ENCODE results near the gene NKX2-3.

The NKX2-3 gene

DNA sequence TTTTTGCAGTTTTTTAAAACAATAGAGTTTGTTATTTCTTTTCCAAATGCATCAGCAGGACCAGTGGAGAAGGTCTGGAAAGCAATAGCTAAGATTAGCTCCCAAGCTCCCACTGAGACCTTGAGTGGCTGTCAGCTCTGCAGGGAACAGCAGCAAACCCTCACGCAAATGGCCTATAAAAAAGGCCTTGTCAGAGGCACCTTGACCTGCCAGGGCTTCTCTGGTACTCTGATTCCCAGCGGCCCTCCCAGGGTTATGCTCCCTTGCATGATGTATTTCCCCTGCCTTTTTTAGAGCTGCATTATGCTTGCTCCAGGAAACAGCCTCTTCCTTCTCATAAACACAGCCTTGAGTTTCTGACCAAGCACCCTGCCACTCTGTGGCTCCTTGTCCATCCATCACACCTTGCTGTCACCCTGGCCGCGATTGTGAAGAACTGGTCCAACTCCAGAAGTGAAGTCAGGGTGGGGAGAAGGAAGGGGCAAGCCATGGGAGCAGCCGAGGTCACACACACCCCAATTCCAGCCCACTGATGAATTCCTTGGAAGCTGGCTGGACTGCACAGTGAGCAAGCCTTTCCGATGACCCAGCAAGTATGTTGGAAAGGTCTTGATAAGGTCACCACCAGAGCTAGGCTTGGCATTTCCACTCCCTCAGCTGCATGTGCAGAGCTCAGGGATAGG, 35.3 kb upstream of the NKX2-3 start:
- Histone ChIP-seq H3K4me3 (ENCODE audit: low read depth, low read length) (no peak overlapping the region), H3K27ac (ENCODE audit: extremely low read depth, low read depth, low read length) (no peak overlapping the region), H3K36me3 (ENCODE audit: control insufficient read depth in 2 of 2, insufficient read depth in 1 of 2, low read length in 2 of 2) (no peaks in the 10 kb centered on the region), H3K9me3 (ENCODE audit: control insufficient read depth, insufficient read depth, low read depth, low read length) (no peaks in the 10 kb centered on the region), H3K4me1 (ENCODE audit: control insufficient read depth, insufficient read depth, low read length) (no peaks in the 10 kb centered on the region)
- TF ChIP-seq ZNF530 (tag by site-specific recombination; IDR thresholded peaks at IDR 0.05; ENCODE audit: low read depth) (no peak), ZNF248 (tag by site-specific recombination; IDR thresholded peaks at IDR 0.05) (no peak), ZNF529 (tag by site-specific recombination; IDR thresholded peaks at IDR 0.05; ENCODE audit: insufficient replicate concordance) (no peak), ZNF423 (tag by site-specific recombination; IDR thresholded peaks at IDR 0.05) (peak; percentile 26; the same call in 1 of the 2 replicates), FEZF1 (tag by site-specific recombination; IDR thresholded peaks at IDR 0.05) (peak; percentile 83), ZNF19 (tag by site-specific recombination; IDR thresholded peaks at IDR 0.05; ENCODE audit: low read depth) (no peak), ZNF624 (tag by site-specific recombination; IDR thresholded peaks at IDR 0.05) (no peak), ZNF184 (tag by site-specific recombination; IDR thresholded peaks at IDR 0.05) (no peak), ZBTB48 (tag by site-specific recombination; IDR thresholded peaks at IDR 0.05) (no peak), BCL11A (tag by site-specific recombination; IDR thresholded peaks at IDR 0.05; ENCODE audit: low read depth) (no peak), SP3 (tag by site-specific recombination; IDR thresholded peaks at IDR 0.05) (no peak), ZNF518A (tag by site-specific recombination; conservative IDR thresholded peaks at IDR 0.05; ENCODE audit: low read depth) (no peak), GLIS1 (tag by site-specific recombination; IDR thresholded peaks at IDR 0.05) (peak; percentile 45), ZNF302 (tag by site-specific recombination; IDR thresholded peaks at IDR 0.05; ENCODE audit: low read depth) (no peak), YY1 (tag by site-specific recombination; IDR thresholded peaks at IDR 0.05) (no peak), ZIC2 (tag by site-specific recombination; IDR thresholded peaks at IDR 0.05) (peak; percentile 90)
- TF ChIP-seq, protein P1, sequence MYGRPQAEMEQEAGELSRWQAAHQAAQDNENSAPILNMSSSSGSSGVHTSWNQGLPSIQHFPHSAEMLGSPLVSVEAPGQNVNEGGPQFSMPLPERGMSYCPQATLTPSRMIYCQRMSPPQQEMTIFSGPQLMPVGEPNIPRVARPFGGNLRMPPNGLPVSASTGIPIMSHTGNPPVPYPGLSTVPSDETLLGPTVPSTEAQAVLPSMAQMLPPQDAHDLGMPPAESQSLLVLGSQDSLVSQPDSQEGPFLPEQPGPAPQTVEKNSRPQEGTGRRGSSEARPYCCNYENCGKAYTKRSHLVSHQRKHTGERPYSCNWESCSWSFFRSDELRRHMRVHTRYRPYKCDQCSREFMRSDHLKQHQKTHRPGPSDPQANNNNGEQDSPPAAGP (tag by site-specific recombination; IDR thresholded peaks at IDR 0.05): no peak
- POLR2A ChIA-PET: no interaction called here
- CTCF ChIA-PET: interaction anchor here (1.1 to 1.8 kb wide), 2 partner anchors 61 to 63 kb away, joined by 3 to 9 read pairs; no protein-coding TSS in a partner anchor

DNA sequence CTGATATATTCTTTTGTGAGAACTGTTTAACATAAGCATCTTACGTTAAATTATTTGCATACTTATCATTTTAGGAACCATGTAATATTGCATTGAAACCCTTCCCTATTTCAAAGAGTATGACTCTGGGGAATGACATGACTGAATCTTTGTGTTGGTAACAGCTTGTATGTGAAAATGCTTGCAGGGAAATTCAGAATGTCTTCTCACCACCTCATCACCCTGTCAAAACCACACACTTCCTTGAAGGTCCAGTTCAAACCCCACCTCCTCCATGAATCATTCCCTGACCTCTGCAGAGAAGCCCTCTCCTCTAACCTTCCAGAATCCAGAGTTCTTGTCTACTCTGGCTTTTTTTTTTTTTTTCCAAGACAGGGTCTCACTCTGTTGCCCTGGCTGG, 26.3 kb upstream of the NKX2-3 start:
- CTCF ChIA-PET: interaction anchor here (0.7 to 1.3 kb wide), 2 partner anchors 21 to 54 kb away, joined by 4 to 7 read pairs; no protein-coding TSS in a partner anchor
- no peaks in the 10 kb centered on the region for H3K36me3 ChIP-seq (ENCODE audit: control insufficient read depth in 2 of 2, insufficient read depth in 1 of 2, low read length in 2 of 2)
- H3K9me3 ChIP-seq (ENCODE audit: control insufficient read depth, insufficient read depth, low read depth, low read length): no peaks in the 10 kb centered on the region
- POLR2A ChIA-PET: no interaction called here
- no peak overlapping the region for H3K27ac ChIP-seq (ENCODE audit: extremely low read depth, low read depth, low read length)
- H3K4me3 ChIP-seq (ENCODE audit: low read depth, low read length): no peak overlapping the region
- TF ChIP-seq ZNF626 (tag by site-specific recombination; IDR thresholded peaks at IDR 0.05): no peak
- no peak for TF ChIP-seq ZNF777 (tag by site-specific recombination; IDR thresholded peaks at IDR 0.05; ENCODE audit: borderline replicate concordance)
- TF ChIP-seq, protein P2, sequence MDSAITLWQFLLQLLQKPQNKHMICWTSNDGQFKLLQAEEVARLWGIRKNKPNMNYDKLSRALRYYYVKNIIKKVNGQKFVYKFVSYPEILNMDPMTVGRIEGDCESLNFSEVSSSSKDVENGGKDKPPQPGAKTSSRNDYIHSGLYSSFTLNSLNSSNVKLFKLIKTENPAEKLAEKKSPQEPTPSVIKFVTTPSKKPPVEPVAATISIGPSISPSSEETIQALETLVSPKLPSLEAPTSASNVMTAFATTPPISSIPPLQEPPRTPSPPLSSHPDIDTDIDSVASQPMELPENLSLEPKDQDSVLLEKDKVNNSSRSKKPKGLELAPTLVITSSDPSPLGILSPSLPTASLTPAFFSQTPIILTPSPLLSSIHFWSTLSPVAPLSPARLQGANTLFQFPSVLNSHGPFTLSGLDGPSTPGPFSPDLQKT (IDR thresholded peaks at IDR 0.05; ENCODE audit: borderline replicate concordance, low read depth, low read length): no peak
- TF ChIP-seq ZNF266 (tag by site-specific recombination; IDR thresholded peaks at IDR 0.05; ENCODE audit: low read depth): no peak
- TF ChIP-seq ZNF423 (tag by site-specific recombination; IDR thresholded peaks at IDR 0.05): no peak
- no peak for TF ChIP-seq ZNF776 (tag by site-specific recombination; IDR thresholded peaks at IDR 0.05; ENCODE audit: borderline replicate concordance)
- no peak for TF ChIP-seq ZBTB48 (tag by site-specific recombination; IDR thresholded peaks at IDR 0.05)
- TF ChIP-seq GLIS1 (tag by site-specific recombination; IDR thresholded peaks at IDR 0.05): no peak
- TF ChIP-seq ZNF514 (tag by site-specific recombination; IDR thresholded peaks at IDR 0.05): no peak
- no peak for TF ChIP-seq ZBTB8A (tag by site-specific recombination; IDR thresholded peaks at IDR 0.05)
- TF ChIP-seq ZNF140 (tag by site-specific recombination; IDR thresholded peaks at IDR 0.05): no peak
- H3K4me1 ChIP-seq (ENCODE audit: control insufficient read depth, insufficient read depth, low read length): 0 out of 2 replicates have a peak, but pooled peaks cover 2% of the 10 kb centered on the region
